GM12873 (cell line): ENCODE measurements around the gene FGF19.

Experiments used
- TF ChIP-seq, protein P1 (sequence below): IDR thresholded peaks from 2 replicates; pipeline ENCODE4 v1.5.1; 2012; ENCODE audit warnings: low read depth, mild to moderate bottlenecking, moderate library complexity, low read length, control low read depth; ENCODE audit not compliant: insufficient read depth; ENCODE audit errors: missing control alignments

The FGF19 gene

DNA sequence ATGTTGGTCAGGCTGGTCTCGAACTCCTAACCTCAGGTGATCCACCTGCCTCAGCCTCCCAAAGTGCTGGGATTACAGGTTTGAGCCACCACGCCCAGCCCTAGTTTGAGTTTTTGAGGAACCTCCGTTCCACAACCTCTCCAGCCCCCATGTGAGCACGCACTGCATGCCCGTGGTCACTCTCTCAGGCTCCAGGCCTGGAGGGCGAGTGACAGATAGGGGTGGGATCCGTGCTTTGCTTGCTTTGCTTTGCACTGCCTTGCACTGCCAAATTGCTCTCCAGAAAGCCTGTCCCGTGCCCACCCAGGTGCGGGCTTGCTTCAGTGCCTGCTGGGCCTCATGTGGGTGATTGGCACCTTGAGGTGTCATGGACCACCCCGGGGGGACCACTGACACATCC is 41.4 kb upstream of the FGF19 start:
- TF ChIP-seq, protein P1, sequence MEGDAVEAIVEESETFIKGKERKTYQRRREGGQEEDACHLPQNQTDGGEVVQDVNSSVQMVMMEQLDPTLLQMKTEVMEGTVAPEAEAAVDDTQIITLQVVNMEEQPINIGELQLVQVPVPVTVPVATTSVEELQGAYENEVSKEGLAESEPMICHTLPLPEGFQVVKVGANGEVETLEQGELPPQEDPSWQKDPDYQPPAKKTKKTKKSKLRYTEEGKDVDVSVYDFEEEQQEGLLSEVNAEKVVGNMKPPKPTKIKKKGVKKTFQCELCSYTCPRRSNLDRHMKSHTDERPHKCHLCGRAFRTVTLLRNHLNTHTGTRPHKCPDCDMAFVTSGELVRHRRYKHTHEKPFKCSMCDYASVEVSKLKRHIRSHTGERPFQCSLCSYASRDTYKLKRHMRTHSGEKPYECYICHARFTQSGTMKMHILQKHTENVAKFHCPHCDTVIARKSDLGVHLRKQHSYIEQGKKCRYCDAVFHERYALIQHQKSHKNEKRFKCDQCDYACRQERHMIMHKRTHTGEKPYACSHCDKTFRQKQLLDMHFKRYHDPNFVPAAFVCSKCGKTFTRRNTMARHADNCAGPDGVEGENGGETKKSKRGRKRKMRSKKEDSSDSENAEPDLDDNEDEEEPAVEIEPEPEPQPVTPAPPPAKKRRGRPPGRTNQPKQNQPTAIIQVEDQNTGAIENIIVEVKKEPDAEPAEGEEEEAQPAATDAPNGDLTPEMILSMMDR, result no peak

DNA sequence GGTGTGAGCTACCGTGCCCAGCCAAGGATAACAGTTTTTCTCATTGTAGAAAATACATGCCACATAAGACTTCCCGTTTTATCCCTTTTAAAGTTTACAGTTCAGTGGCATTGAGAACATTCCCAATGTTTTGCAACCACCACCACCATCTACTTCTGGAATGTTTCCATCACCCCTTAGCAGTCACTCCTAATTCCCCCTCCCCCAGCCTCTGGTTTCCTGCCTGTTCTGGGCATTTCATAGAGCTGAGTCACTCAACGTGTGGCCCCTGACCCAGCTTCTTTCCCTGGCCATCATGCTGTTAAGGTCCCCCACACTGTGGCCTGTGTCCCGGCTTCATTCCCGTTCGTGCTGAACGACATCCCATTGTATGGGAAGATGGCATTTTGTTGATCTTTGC is 40.6 kb upstream of the FGF19 start:
- TF ChIP-seq, protein P1, result no peak

DNA sequence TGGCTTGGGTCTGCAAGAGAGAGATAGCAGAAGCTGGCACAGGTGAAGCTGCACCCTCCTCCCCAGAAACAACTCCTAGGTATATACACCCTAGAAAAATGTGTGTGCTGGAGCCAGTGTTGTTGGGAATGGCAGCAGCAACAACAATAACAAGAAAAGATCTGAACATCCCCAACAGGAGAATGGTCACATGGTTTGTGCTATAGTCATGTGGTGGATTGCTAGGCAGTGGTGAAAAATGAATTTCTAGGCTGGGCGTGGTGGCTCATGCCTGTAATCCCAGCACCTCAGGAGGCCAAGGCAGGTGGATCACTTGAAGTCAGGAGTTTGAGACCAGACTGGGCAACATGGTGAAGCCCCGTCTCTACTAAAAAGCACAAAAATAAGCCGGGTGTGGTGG is 31.0 kb upstream of the FGF19 start:
- TF ChIP-seq, protein P1, result no peak

DNA sequence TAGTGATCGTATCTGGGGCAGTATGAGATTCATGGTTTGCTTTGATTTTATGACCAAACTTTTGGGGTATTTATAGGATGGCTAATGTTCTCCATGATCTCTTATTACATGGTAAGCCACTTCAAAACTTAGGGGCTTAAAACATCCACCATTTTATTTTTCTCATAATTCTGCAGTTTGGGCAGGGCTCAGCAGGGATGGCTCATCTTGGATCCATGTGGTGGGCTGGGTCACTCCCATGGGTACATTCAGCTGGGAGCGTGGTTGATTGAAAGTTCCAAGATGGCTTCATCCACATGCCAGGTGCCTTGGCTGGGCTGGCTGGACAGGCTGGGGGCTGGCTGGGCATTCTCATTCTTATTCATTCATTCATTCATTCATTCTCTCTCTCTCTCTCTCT is 30.5 kb upstream of the FGF19 start:
- TF ChIP-seq, protein P1, result no peak

DNA sequence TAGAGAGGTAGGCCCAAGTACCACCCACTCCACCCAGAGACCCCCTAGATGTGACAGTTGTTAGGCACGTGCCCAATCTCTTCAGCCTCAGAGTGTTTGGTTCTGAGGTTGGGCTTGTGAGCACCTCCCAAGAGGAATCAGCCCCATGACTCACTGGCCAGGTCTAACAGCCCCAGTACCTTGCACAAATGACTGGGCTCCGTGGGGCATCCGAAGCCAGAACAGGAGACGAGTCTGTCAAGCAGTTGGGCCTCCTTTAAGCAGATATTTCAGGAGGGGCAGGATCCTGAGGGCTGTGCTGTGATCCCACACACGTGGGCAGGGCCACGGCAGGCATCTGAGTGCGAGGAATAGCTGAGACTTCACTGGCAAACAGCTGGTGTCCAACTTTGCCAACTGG is 29.1 kb upstream of the FGF19 start:
- TF ChIP-seq, protein P1, result no peak

DNA sequence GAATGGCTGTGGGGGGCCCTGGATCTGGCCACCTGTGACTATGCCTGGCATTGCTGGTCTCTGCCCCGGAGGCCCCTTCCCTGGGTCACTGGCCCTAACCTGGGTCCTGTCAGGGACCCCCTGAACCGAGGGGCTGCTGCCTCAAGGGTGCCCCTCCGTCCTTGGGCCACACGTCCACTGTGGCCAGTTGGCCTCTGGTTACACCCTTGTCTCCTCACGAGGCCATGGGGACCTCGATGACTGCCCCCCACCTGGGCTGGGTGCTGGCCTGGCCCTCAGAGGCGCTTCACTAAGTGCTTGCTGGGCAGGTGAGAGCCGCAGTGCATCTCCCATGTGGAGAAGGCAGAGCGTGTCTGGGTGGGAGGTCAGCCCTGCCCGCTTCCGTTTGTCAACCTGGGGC is 27.3 kb upstream of the FGF19 start:
- TF ChIP-seq, protein P1, result no peak

DNA sequence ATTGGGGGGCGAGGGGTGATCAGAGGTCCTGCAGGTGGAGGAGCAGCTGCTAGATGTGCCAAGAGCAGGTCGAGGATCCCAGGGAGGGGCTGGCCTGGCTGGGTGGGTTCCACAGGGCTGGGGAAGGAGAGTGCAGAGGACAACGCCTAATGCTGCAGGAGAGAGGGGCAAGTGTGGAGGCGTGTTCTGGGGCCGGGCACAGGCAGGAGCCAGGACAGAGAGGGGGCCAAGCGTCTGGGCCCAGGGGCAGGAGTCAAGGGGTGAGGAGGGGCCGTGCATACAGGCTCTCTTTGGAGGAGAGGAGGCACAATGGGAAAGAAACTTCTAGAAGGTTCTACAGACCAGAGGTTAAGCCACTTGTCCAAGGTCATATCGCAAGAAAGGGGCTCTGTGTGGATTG is 26.7 kb upstream of the FGF19 start:
- TF ChIP-seq, protein P1, result no peak
